GM18502 (cell line): ENCODE results near the gene PGGHG.
A peak's percentile ranks its signal among the peaks of the same experiment; 100 is the strongest.
"Not testable (repeated sequence)": the region's sequence is repeated elsewhere in the genome, so short reads cannot be mapped to it uniquely, and the experiment has no call there.

Experiments used
- ATAC-seq: cut with Tn5 transposase; IDR thresholded peaks from one replicate; pipeline ENCODE4 v1.9.1; 2021; ENCODE audit warnings: mild to moderate bottlenecking; ENCODE audit not compliant: unreplicated experiment, poor library complexity

The PGGHG gene

DNA sequence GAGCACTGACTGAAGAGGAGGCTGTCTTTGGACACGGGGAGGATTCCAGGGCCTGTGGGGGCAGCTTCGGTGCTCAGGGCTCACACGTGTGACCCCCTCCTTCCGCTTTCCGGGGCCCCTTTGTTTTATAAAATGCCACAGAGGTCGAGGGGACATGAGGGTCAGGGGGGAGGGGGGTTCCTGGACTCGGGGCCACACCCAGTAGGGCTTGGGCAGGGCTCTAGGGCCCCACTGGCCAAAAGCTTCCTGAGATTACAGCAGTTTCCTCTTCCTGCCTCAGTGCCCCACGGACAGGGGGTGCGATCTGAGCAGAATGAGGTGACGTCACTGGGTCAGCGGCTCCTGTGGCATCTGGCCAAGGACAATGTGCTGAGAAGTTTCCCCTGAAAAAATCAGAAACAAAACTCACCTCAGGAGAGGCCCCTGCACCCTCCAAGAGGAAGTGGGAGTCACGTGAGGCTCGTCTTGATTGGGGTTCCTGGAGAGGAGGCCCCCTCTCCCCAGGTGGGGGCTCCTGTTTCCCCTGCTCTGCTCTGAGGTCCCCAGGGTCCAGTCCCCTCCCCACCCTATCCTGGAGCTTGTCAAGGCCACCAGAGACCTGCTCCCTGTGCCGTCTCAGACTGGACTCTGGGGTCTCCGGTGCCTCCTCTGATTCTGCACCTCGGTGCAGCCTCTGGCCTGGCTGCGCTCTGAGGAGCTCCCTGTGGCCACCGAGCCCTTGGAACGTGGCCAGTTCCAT, 38.1 kb downstream of the PGGHG start:
- ATAC-seq, result peak; percentile 74

DNA sequence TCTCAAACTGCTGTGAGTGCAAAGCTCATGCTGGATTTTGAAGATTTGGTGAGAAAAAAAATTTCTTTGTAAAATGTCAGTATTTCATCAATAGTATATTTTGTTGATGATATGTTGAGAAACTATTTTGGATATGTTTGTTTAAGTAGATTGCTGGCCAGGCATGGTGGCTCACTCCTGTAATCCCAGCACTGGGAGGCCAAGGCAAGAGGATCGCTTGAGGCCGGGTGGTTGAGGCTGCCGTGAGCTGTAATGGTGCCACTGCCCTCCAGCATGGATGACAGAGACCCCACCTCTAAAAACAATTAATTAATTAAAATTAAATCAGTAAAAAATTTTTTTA, 38.6 kb downstream of the PGGHG start:
- no peak for ATAC-seq

DNA sequence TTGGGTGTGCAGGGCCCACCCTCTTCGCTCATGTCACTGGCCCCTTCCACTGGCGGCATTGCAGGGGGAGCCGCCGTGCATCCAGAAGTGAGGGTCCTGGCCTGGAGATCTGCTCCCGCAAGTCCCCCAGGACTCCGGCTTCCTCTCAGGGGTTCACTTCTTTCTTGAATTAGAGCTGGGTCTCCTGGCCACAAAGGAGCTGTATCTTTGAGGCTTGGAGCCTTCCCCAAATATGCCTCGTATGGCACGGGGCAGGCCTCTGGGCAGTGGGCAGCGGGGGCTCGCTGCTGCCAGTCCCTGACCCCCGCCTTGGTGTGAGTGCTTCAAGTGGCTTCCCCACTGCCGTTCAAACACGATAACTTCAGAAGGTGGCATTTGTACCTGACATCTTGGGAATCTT, 39.1 kb downstream of the PGGHG start:
- ATAC-seq, result no peak

DNA sequence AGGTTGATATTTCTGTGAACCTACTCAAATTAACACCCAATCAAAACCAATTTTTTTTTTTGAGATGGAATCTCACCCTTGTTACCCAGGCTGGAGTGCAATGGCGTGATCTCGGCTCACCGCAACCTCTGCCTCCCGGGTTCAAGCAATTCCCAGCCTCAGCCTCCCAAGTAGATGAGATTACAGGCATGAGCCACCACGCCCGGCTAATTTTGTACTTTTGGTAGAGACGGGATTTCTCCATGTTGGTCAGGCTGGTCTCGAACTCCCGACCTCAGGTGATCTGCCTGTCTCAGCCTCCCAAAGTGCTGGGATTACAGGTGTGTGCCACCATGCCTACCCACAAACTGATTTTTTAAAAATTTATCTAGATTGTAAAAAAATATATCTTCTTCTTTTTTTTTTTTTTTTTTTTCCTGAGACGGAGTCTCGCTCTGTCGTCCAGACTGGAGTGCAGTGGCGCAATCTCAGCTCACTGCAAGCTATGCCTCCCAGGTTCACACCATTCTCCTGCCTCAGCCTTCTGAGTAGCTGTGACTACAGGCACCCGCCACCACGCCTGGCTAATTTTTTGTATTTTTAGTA, 39.7 kb downstream of the PGGHG start:
- ATAC-seq, result not testable (repeated sequence)

DNA sequence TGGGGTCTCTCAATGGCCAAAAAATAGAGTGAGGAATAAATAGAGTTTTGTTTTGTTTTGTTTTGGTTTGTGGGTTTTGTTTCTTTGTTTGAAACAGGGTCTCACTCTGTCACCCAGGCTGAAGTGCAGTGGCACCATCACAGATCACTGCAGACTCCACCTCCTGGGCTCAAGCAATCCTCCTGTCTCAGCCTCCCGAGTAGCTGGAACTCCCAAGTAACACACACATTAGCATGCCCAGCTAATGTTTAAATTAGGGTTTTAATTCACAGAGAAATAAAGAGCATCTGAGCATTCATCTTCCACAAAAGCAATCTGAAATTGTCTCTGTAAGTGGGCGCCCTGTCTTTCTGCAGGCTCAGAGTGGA, 40.9 kb downstream of the PGGHG start:
- no peak for ATAC-seq

DNA sequence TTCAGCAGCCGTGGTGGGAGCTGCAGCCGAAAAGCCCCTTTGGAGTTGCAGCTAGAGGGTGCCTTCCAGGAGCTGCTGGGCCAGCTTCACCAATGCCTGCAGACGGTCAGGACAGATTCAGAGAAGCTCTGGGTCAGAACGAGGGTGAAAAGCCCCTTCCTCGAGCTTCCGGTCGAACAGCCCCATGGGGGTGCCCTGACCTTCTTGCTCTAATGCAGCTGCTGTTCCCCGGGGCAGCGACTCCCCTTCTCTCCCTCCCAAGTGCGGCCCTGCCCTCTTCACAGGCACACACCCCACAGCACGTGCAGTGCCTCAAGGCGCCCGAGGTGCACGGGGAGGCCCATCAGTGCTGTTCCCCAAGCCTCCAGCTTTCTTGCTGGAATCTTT, 41.4 kb downstream of the PGGHG start:
- no peak for ATAC-seq

DNA sequence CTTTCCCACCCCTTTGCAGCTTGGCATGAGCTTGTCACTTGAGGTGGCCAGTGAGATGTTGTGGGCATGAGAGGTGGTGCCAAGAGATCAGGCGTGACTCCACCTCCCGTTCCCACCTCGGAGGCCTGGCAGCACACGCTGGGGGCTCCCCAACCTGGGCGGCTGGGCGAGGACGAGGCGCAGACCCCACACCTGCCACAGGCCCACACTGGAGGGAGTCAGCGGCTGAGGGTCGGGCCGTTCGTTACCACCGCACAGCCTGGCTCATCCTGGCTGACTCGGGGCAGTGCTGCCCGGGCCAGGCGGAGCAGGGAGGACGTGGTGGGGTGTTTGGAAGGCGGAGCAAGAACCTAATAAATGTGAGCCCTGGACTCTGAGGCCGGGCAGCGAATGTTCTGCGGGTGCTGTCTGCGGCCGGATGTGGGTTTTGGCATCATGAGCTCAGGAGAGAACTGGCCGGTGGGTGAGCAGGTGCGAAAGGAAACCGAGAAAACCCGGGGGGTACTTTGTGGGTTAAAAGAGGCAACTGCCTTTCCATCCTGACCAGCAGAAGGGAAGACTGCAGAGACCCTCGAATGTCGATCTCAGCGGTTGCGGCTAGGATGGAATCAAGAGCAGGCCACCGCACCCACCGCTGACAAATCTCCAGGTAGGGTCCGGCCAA, 41.9 kb downstream of the PGGHG start:
- no peak for ATAC-seq

DNA sequence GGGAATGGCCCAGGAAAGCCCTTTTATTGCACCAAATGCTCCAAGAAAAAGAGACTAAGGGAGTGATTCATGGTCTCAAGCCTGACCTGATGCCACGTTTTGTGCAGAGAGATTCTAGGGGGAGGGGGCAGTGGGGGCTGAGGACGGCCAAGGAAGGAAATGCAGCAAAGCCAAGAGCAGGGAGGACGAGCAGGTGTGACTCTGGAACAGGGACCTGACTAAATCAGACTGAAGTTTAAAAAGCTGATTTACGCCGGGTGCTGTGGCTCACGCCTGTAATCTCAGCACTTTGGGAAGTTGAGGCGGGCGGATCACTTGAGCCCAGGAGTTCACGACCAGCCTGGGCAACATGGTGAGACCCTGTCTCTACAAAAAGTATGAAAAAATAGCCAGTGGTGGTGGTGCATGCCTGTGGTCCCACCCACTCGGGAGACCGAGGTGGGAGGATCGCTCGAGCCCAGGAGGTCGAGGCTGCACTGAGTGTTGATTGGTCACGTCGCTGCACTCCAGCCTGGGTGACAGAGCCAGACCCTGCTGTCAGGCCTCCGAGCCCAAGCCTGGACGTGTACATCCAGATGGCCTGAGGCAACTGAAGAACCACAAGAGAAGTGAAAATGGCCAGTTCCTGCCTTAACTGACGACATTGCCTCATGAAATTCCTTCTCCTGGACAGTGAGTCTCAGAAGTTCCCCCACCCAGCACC, 42.6 kb downstream of the PGGHG start:
- ATAC-seq, result no peak

DNA sequence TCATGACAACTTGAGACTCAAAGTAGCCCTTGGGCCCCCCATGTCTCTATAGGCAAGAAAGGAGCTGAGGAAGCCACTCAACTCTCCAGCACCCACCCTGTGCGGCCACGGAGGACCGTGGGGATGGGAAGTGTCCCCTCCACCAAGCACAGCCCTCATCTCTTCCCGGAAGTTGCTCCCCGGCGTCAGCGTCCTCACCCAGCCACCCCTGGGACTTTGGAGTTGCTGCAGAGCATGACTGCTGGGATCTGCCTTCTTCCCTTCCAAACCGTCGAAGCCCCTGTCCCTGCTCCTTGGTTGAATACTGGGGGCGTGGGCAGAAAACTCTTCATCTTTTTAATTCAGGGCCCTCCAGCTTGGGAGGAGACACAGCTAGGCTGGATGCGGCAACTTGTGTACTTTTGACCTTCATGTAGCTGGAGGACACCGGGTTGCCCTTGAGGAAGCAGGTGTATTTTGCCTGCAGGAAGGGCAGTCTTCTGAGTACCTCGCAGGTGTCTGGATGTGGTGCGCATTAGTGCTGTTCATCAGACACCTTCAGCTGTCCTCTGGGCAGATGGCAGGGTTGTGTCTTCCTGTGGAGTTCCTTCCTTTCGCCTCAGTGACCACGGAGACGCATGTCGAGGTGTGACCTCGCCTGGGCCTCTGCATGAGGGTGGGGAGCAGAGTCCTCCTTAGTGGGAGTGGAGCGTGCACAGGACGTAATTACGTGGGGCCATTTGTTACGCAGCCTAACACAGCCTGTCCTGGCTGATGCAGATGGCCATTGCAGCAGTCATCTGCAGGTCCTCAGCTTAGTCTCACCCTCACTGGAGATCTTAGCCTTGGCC, 43.9 kb downstream of the PGGHG start:
- ATAC-seq, result no peak

DNA sequence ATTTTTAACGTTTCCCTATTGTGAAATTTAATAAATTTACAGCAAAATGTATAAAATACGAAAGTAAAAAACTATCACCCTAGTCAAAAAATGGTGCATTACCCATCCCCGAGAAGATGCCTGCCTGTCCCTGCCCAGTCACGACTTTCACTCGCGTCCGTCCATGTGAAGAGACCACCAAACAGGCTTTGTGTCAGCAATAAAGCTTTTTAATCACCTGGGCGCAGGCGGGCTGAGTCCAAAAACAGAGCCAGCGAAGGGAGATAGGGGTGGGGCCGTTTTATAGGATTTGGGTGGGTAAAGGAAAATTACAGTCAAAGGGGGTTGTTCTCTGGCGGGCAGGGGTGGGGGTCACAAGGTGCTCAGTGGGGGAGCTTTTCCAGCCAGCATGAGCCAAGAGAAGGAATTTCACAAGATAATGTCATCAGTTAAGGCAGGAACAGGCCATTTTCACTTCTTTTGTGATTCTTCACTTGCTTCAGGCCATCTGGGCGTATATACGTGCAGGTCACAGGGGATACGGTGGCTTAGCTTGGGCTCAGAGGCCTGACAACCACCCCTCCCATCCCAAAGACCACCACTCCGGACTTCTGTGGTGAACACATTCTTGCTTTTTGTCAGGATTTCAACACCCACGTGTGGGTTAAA, 44.8 kb downstream of the PGGHG start:
- ATAC-seq, result not testable (repeated sequence)

DNA sequence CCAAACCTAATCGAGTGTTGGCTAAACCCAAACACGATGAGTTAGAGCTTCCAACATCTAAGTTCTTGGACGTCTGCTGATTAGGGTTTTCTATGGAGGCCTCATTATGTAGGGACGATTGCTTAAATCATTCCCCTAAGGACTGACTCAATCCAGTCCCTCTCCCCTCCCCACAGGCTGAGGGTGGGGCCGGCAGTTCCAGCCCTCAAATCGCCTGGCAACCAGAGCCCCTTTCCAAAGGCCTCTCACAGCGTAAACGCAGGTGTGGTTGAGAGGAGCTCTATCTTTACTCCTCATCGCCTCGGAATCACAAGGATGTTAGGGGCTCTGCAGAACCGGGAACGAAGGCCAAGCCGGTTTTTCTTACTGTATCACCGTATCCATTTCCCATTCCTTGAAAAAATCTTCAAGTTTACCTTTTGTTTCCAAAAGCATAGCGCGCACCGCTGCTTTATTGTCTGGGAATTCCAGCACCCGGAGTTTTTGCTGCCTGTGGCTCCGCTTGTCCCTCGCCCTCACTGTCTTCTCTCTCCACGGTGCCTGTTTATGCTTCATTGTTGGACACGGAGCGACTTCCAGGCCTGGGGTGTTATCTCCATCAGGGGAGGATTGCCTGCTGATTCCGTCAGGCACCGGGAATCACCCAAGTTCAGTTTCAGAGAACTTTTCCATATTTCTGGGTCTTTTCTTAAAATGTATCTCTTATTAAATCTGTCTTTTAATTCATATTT, 45.5 kb downstream of the PGGHG start:
- no peak for ATAC-seq

DNA sequence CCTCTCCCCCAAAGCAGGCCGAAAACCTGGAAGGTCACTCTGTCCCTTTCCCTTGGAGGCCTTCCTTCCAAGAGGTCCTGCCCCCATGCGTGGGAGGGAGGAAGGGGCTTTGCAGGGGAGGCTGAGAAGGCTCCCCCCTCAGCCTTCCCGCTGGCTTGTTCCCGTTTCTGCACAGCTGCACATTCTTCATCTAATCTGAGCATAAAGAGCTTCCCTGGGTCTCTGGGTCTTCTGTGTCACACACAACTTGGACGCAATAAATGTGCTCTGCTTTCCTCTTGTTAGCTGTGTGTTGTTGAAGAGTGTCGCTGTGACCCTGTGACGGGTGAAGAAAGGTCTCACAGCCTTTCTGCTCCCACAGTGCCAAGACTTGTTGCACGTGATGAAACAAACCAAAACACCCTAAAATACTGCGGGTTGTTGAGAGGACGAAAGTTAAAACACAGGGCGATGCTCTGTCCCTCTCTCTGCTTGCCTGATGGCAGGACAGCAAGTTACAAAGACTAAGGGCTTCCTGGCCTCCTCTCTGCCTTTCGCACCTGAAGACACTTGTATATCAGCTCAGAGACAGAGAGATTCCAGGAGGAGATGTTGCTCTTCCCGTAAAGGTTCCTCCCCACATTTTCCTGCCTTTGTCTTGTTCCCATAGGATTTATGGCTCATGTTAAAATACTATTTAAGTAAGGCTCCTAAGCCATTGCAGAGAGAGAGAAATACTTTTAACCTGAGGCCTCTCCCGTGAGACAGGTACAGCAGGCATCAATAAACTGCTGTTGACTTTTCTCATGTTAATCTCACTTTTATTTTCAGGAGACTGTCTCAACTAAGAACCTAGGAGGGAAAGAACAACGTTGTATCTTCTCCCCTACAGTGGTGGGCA, 47.1 kb downstream of the PGGHG start:
- ATAC-seq, result no peak

DNA sequence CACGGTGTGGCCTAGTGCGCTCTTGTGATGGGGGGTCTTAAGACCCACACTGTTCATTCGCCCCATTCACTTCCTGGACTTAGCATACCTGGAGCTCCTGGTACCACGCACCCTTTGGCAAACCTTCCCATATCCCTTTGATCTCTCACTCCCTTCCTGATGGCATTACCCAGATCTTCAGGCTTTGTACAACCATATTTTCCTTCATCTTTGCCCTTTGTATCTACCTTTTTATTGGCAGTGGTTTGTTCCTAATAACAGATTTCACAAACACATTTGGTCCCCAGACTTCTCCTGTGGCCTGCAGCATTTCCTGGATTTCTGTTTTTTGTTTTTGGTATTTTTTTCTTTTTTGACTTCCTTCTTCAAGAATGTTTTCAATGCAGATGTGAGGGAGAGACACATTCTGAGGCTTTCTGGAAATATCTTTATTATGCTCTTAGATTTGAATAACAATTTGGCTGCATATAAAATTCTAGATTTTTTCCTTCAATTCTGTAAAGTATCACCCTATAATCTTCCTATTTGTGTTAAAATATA, 47.8 kb downstream of the PGGHG start:
- no peak for ATAC-seq

DNA sequence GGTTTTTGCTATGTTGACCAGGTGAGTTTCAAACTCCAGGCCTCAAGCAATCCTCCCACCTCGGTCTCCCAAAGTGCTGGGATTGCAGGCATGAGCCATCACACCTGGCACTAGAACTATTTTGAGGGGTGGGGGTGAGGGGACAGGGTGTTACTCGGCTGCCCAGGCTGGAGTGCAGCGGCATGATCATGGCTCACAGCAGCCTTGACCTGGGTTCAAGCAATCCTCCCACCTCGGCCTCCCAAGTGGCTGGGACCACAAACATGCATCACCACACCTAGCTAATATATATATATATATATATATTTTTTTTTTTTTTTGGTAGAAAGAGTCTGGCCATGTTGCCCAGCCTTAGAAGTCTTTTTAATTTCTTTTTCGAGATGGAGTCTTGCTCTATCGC, 48.8 kb downstream of the PGGHG start:
- no peak for ATAC-seq

DNA sequence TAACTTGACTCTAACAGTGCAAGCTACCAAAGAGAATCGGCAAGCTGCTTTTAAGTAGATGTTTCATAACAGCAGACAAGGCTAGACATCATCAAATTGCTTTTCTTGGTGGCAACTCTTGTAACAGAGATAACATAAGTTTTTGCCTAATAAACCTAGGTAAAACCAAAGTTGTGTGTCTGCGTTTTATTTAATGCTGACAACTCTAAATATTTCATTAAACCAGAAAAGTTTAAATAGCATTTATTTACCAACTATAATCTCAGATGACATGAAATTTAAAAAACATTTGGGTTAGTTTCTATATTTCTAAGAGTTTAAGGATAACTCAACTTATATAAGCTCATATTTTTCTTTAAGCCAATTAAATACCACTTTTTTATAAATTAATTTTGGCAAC, 51.0 kb downstream of the PGGHG start:
- ATAC-seq, result no peak

DNA sequence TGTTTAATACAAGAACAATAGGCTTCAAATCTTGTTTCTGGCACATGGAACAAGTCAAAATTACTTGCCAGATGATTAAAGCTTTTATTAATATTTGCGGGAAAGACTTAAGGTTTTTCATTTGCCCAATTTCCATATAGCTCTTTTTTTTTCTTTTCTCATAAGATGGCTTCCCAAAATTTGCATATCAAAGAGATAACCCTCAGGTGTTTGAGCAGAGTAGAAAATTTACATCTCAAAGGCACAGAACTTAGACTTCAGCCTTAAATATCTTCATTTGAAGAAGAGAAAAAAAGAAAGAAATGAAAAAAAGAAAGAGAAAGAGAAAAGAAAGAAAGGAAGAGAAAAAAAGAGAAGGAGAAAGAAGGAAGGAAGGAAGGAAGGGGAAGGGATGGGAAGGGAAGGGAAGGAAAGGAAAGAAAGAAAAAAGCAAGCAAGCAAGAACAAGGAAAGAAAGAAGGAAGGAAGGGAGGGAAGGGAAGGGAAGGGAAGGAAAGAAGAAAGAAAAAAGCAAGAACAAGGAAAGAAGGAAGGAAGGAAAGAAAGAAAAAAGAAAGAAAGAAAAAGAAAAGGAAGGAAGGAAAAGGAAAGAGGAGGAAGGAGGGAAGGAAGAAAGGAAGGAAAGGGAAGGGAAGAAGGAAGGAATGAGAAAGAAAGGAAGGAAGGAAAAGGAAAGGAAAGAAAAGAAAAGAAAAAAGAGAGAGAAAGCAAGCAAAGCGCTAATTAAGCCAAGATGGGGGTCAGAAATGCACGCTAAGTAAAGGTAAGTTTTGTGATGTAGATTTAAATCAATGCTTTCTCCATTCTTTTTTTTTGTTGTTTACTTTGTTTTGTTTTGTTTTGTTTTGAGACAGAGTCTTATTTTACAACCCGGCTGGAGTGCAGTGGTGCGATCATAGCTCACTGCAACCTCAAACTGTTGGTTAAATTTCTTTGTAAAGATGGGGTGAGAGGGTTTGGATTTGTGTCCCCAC, 51.9 kb downstream of the PGGHG start:
- ATAC-seq, result no peak

DNA sequence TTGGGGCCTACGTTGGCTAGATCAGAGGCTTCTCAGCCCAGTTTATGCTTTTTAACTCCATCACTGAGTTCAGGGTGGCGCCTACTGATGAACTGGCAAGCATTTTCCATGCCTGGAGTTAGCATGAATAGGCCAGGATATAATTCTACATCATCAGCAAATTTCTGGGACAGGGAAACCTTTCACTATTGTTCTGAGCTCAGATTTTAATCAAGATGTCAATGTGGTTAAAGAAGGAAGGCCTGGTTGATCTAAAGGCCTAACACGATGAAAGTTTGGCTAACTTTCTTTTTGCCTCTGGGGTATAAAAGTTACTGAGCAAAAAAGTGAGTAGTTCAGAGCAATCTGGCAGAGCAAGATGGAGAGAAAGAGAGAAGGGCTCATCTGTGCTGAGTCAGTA, 53.4 kb downstream of the PGGHG start:
- no peak for ATAC-seq
